NCI-H2196 (cell line): ENCODE results near the gene ATP6V1A.
A peak's percentile ranks its signal among the peaks of the same experiment; 100 is the strongest.

Experiments used
- DNase-seq: peaks from one replicate; lab custom pipeline; 2025; ENCODE audit not compliant: unreplicated experiment; lab: John Stamatoyannopoulos, UW

Gene ATP6V1A

GRCh38 chr3:113746548-113747282 is at the start of gene ATP6V1A:
Gene ATP6V1A, plus strand, starts transcription at chr3:113747035. Its CDS starts 31,719 bp downstream, at chr3:113778754.
- peak; percentile 99 for DNase-seq

- DNase-seq, result no peak
These were observed 49.2 kb upstream of the ATP6V1A start for GRCh38 chr3:113697500-113698090.

- no peak for DNase-seq
These were observed 48.6 kb upstream of the ATP6V1A start for GRCh38 chr3:113698213-113698742.

- DNase-seq, result no peak
These were observed 47.9 kb upstream of the ATP6V1A start for GRCh38 chr3:113698956-113699355.

GRCh38 chr3:113707835-113708234 is 39.0 kb upstream of the ATP6V1A start:
- DNase-seq, result no peak

GRCh38 chr3:113712129-113712528 is 34.7 kb upstream of the ATP6V1A start:
- DNase-seq, result no peak

GRCh38 chr3:113714702-113715101 is 32.1 kb upstream of the ATP6V1A start:
- no peak for DNase-seq

GRCh38 chr3:113717308-113717707 is 29.5 kb upstream of the ATP6V1A start:
- DNase-seq, result no peak

GRCh38 chr3:113717818-113718217 is 29.0 kb upstream of the ATP6V1A start:
- no peak for DNase-seq

GRCh38 chr3:113719294-113719693 is 27.5 kb upstream of the ATP6V1A start:
- DNase-seq, result no peak

- no peak for DNase-seq
These were observed 27.1 kb upstream of the ATP6V1A start for GRCh38 chr3:113719758-113720157.

- no peak for DNase-seq
These were observed 25.2 kb upstream of the ATP6V1A start for GRCh38 chr3:113721636-113722035.

- no peak for DNase-seq
These were observed 18.2 kb upstream of the ATP6V1A start for GRCh38 chr3:113728661-113729060.

GRCh38 chr3:113730550-113730949 is 16.3 kb upstream of the ATP6V1A start:
- DNase-seq, result no peak

- no peak for DNase-seq
These were observed 15.1 kb upstream of the ATP6V1A start for GRCh38 chr3:113731694-113732093.

- peak; percentile 67 for DNase-seq
These were observed 10.2 kb upstream of the ATP6V1A start for GRCh38 chr3:113736548-113737089.

- no peak for DNase-seq
These were observed 5.7 kb upstream of the ATP6V1A start for GRCh38 chr3:113741086-113741485.

GRCh38 chr3:113741620-113742019 is 5.2 kb upstream of the ATP6V1A start:
- DNase-seq, result no peak

GRCh38 chr3:113743006-113743630 is 3.7 kb upstream of the ATP6V1A start:
- no peak for DNase-seq

GRCh38 chr3:113744941-113745755 is 1.7 kb upstream of the ATP6V1A start:
- DNase-seq, result peak; percentile 76
